Right atrium auricular region (tissue), 2 donors: Measurements from ENCODE around the gene KREMEN2. TPM values are rescaled to one million over a fixed set of nuclear protein-coding genes. Genes with fewer than 3 reads are reported as not detected.

Source experiments
- DNase-seq: peaks from one replicate; pipeline ENCODE4 v3.0.0-alpha.2; 2019; ENCODE audit warnings: low spot score
- H3K27ac ChIP-seq, 2 donors: fragments of 200-600 bp; sonication (generic); 1 replicate in 1 of 2; 2 replicates in 1 of 2; pipeline ENCODE4 v1.5.1; 2016 to 2019
- H3K27me3 ChIP-seq, 2 donors: fragments of 200-600 bp; sonication (generic); one replicate each; pipeline versions ENCODE4 v1.5.1 to v1.6.0; 2017 to 2019
- H3K36me3 ChIP-seq: fragments of 200-600 bp; sonication (generic); one replicate; pipeline ENCODE4 v1.5.1; 2016
- H3K4me1 ChIP-seq, 2 donors: fragments of 200-600 bp; sonication (generic); one replicate each; pipeline versions ENCODE4 v1.5.1 to v1.6.0; 2017 to 2019
- H3K4me3 ChIP-seq, 2 donors: fragments of 200-600 bp; sonication (generic); 1 replicate in 1 of 2; 2 replicates in 1 of 2; pipeline ENCODE4 v1.5.1; 2017 to 2019; ENCODE audit warnings: mild to moderate bottlenecking in 1 of 2, moderate library complexity in 1 of 2
- H3K9me3 ChIP-seq, 2 donors: fragments of 200-600 bp; sonication (generic); one replicate each; pipeline ENCODE4 v1.5.1; 2019
- CTCF ChIP-seq, 2 donors: fragments of 200-600 bp; sonication (generic); IDR thresholded peaks; one replicate each; pipeline ENCODE4 v1.5.1; 2019; ENCODE audit warnings: antibody characterized with exemption in 2 of 2
- total RNA-seq, 2 donors: library from RNA; depleted of rRNA; stranded (reverse); fragments of >200 nt; gene quantifications; one replicate each; pipeline ENCODE4 v1.1.0, GENCODE V29; 2016

Gene KREMEN2
- total RNA-seq, 2 donors from 2014 or later: not detected

- Histone ChIP-seq H3K27ac (no peak overlapping the region), H3K9me3 (no peaks in the 10 kb centered on the region), H3K4me3 (no peak overlapping the region), H3K36me3 (peaks cover 14% of the 10 kb centered on the region), H3K4me1 (no peaks in the 10 kb centered on the region), H3K27me3 (no peaks in the 10 kb centered on the region)
- no peak for DNase-seq
- TF ChIP-seq CTCF (IDR thresholded peaks at IDR 0.05): no peak
Observed at GRCh38 chr16:2948807-2949704, 15.0 kb upstream of the KREMEN2 start.

GRCh38 chr16:2949705-2950352, 14.2 kb upstream of the KREMEN2 start:
- no peak for DNase-seq
- Histone ChIP-seq H3K36me3 (peaks cover 14% of the 10 kb centered on the region), H3K4me1 (no peaks in the 10 kb centered on the region), H3K27ac (no peak overlapping the region), H3K27me3 (no peaks in the 10 kb centered on the region), H3K4me3 (no peak overlapping the region), H3K9me3 (no peaks in the 10 kb centered on the region)
- no peak for TF ChIP-seq CTCF (IDR thresholded peaks at IDR 0.05)

GRCh38 chr16:2950353-2950724, 13.7 kb upstream of the KREMEN2 start:
- Histone ChIP-seq H3K27me3 (no peaks in the 10 kb centered on the region), H3K36me3 (peaks cover 14% of the 10 kb centered on the region), H3K9me3 (no peaks in the 10 kb centered on the region), H3K4me1 (no peaks in the 10 kb centered on the region), H3K27ac (no peak overlapping the region), H3K4me3 (no peak overlapping the region)
- no peak for DNase-seq
- TF ChIP-seq CTCF (IDR thresholded peaks at IDR 0.05): no peak

- H3K27me3 ChIP-seq: peaks cover 0 to under 1% of the 10 kb centered on the region in 2 donors
- no peak overlapping the region for H3K27ac ChIP-seq
- H3K4me3 ChIP-seq: no peak overlapping the region
- no peaks in the 10 kb centered on the region for H3K9me3 ChIP-seq
- no peak for TF ChIP-seq CTCF (IDR thresholded peaks at IDR 0.05)
- DNase-seq: no peak
- H3K36me3 ChIP-seq: peaks cover 14% of the 10 kb centered on the region
- no peaks in the 10 kb centered on the region for H3K4me1 ChIP-seq
Observed at GRCh38 chr16:2950773-2951172, 13.3 kb upstream of the KREMEN2 start.

- no peak overlapping the region for H3K4me3 ChIP-seq
- no peak for DNase-seq
- no peak overlapping the region for H3K27ac ChIP-seq
- no peaks in the 10 kb centered on the region for H3K4me1 ChIP-seq
- no peak for TF ChIP-seq CTCF (IDR thresholded peaks at IDR 0.05)
- peaks cover 0 to 3% of the 10 kb centered on the region in 2 donors for H3K27me3 ChIP-seq
- H3K9me3 ChIP-seq: no peaks in the 10 kb centered on the region
- H3K36me3 ChIP-seq: peaks cover 14% of the 10 kb centered on the region
Observed at GRCh38 chr16:2952679-2953078, 11.4 kb upstream of the KREMEN2 start.
